ENCODE results near the gene DNAJC16.

Gene DNAJC16

GRCh38 chr1:15540186-15540585 lies 13.5 kb downstream of the DNAJC16 start:
- Mint-ChIP-seq H3K4me1 (ENCODE audit: low read depth) (no peaks in the 10 kb centered on the region), H3K9me3 (no peaks in the 10 kb centered on the region), H3K36me3 (ENCODE audit: low read depth) (peaks cover 42% of the 10 kb centered on the region), H3K27me3 (ENCODE audit: low read depth) (no peaks in the 10 kb centered on the region), H3K4me3 (no peak overlapping the region), H3K27ac (no peak overlapping the region)
- no peak for DNase-seq (ENCODE audit: low spot score)

- no peaks in the 10 kb centered on the region for H3K4me1 Mint-ChIP-seq (ENCODE audit: low read depth)
- no peak overlapping the region for H3K27ac Mint-ChIP-seq
- no peak for DNase-seq (ENCODE audit: low spot score)
- no peaks in the 10 kb centered on the region for H3K27me3 Mint-ChIP-seq (ENCODE audit: low read depth)
- peaks cover 45% of the 10 kb centered on the region for H3K36me3 Mint-ChIP-seq (ENCODE audit: low read depth)
- no peak overlapping the region for H3K4me3 Mint-ChIP-seq
- H3K9me3 Mint-ChIP-seq = no peaks in the 10 kb centered on the region
Measured at GRCh38 chr1:15541231-15541792, 14.7 kb downstream of the DNAJC16 start.

GRCh38 chr1:15542388-15543250 lies 16.0 kb downstream of the DNAJC16 start:
- Mint-ChIP-seq H3K36me3 (ENCODE audit: low read depth) (peaks cover 39% of the 10 kb centered on the region), H3K4me3 (no peak overlapping the region), H3K27ac (no peak overlapping the region), H3K4me1 (ENCODE audit: low read depth) (no peaks in the 10 kb centered on the region), H3K27me3 (ENCODE audit: low read depth) (no peaks in the 10 kb centered on the region), H3K9me3 (no peaks in the 10 kb centered on the region)
- DNase-seq (ENCODE audit: low spot score) = no peak

GRCh38 chr1:15543251-15543588 lies 16.6 kb downstream of the DNAJC16 start:
- Mint-ChIP-seq H3K27ac (no peak overlapping the region), H3K4me1 (ENCODE audit: low read depth) (no peaks in the 10 kb centered on the region), H3K27me3 (ENCODE audit: low read depth) (no peaks in the 10 kb centered on the region), H3K36me3 (ENCODE audit: low read depth) (peaks cover 41% of the 10 kb centered on the region), H3K4me3 (no peak overlapping the region), H3K9me3 (no peaks in the 10 kb centered on the region)
- no peak for DNase-seq (ENCODE audit: low spot score)

- H3K27me3 Mint-ChIP-seq (ENCODE audit: low read depth) = no peaks in the 10 kb centered on the region
- H3K27ac Mint-ChIP-seq = no peak overlapping the region
- peaks cover 39% of the 10 kb centered on the region for H3K36me3 Mint-ChIP-seq (ENCODE audit: low read depth)
- DNase-seq (ENCODE audit: low spot score) = no peak
- no peak overlapping the region for H3K4me3 Mint-ChIP-seq
- no peaks in the 10 kb centered on the region for H3K9me3 Mint-ChIP-seq
- no peaks in the 10 kb centered on the region for H3K4me1 Mint-ChIP-seq (ENCODE audit: low read depth)
Measured at GRCh38 chr1:15543589-15544568, 17.2 kb downstream of the DNAJC16 start.

GRCh38 chr1:15546641-15547040 lies 20.0 kb downstream of the DNAJC16 start:
- H3K27me3 Mint-ChIP-seq (ENCODE audit: low read depth) = no peaks in the 10 kb centered on the region
- H3K4me3 Mint-ChIP-seq = no peak overlapping the region
- H3K4me1 Mint-ChIP-seq (ENCODE audit: low read depth) = peaks cover 1% of the 10 kb centered on the region
- H3K36me3 Mint-ChIP-seq (ENCODE audit: low read depth) = peaks cover 39% of the 10 kb centered on the region
- no peak for DNase-seq (ENCODE audit: low spot score)
- H3K9me3 Mint-ChIP-seq = no peaks in the 10 kb centered on the region
- H3K27ac Mint-ChIP-seq = no peak overlapping the region

GRCh38 chr1:15550573-15550972 lies 23.9 kb downstream of the DNAJC16 start:
- DNase-seq (ENCODE audit: low spot score) = no peak
- Mint-ChIP-seq H3K9me3 (no peaks in the 10 kb centered on the region), H3K36me3 (ENCODE audit: low read depth) (peaks cover 21% of the 10 kb centered on the region), H3K4me3 (no peak overlapping the region), H3K27ac (no peak overlapping the region), H3K27me3 (ENCODE audit: low read depth) (no peaks in the 10 kb centered on the region), H3K4me1 (ENCODE audit: low read depth) (peaks cover 1% of the 10 kb centered on the region)

- Mint-ChIP-seq H3K27ac (no peak overlapping the region), H3K9me3 (no peaks in the 10 kb centered on the region), H3K27me3 (ENCODE audit: low read depth) (no peaks in the 10 kb centered on the region), H3K4me1 (ENCODE audit: low read depth) (no peaks in the 10 kb centered on the region), H3K36me3 (ENCODE audit: low read depth) (peaks cover 13% of the 10 kb centered on the region), H3K4me3 (no peak overlapping the region)
- DNase-seq (ENCODE audit: low spot score) = no peak
Measured at GRCh38 chr1:15557008-15557407, 30.4 kb downstream of the DNAJC16 start.

- Mint-ChIP-seq H3K27ac (no peak overlapping the region), H3K4me1 (ENCODE audit: low read depth) (no peaks in the 10 kb centered on the region), H3K9me3 (no peaks in the 10 kb centered on the region)
Measured at GRCh38 chr1:15557594-15557993, 30.9 kb downstream of the DNAJC16 start.

GRCh38 chr1:15558516-15558915 lies 31.9 kb downstream of the DNAJC16 start:
- Mint-ChIP-seq H3K27me3 (ENCODE audit: low read depth) (no peaks in the 10 kb centered on the region), H3K9me3 (no peaks in the 10 kb centered on the region), H3K27ac (no peak overlapping the region), H3K4me1 (ENCODE audit: low read depth) (no peaks in the 10 kb centered on the region), H3K36me3 (ENCODE audit: low read depth) (peaks cover 21% of the 10 kb centered on the region), H3K4me3 (no peak overlapping the region)
- DNase-seq (ENCODE audit: low spot score) = no peak

More at GRCh38 chr1:15557594-15557993, 30.9 kb downstream of the DNAJC16 start:
- DNase-seq (ENCODE audit: low spot score) = no peak
- Mint-ChIP-seq H3K36me3 (ENCODE audit: low read depth) (peaks cover 17% of the 10 kb centered on the region), H3K4me3 (no peak overlapping the region), H3K27me3 (ENCODE audit: low read depth) (no peaks in the 10 kb centered on the region)

GRCh38 chr1:15559189-15559810 lies 32.7 kb downstream of the DNAJC16 start:
- H3K4me1 Mint-ChIP-seq (ENCODE audit: low read depth) = no peaks in the 10 kb centered on the region
- no peaks in the 10 kb centered on the region for H3K27me3 Mint-ChIP-seq (ENCODE audit: low read depth)
- no peaks in the 10 kb centered on the region for H3K9me3 Mint-ChIP-seq
- H3K36me3 Mint-ChIP-seq (ENCODE audit: low read depth) = peaks cover 27% of the 10 kb centered on the region
- H3K4me3 Mint-ChIP-seq = no peak overlapping the region
- H3K27ac Mint-ChIP-seq = no peak overlapping the region
- no peak for DNase-seq (ENCODE audit: low spot score)

GRCh38 chr1:15568387-15569073 lies 41.9 kb downstream of the DNAJC16 start:
- Mint-ChIP-seq H3K9me3 (no peaks in the 10 kb centered on the region), H3K36me3 (ENCODE audit: low read depth) (peaks cover 43% of the 10 kb centered on the region), H3K4me3 (no peak overlapping the region), H3K4me1 (ENCODE audit: low read depth) (peaks cover 1% of the 10 kb centered on the region), H3K27ac (no peak overlapping the region), H3K27me3 (ENCODE audit: low read depth) (no peaks in the 10 kb centered on the region)
- no peak for DNase-seq (ENCODE audit: low spot score)

GRCh38 chr1:15570861-15571260 lies 44.2 kb downstream of the DNAJC16 start:
- Mint-ChIP-seq H3K36me3 (ENCODE audit: low read depth) (peaks cover 34% of the 10 kb centered on the region), H3K27me3 (ENCODE audit: low read depth) (no peaks in the 10 kb centered on the region), H3K4me1 (ENCODE audit: low read depth) (peaks cover 1% of the 10 kb centered on the region), H3K9me3 (no peaks in the 10 kb centered on the region), H3K27ac (no peak overlapping the region), H3K4me3 (no peak overlapping the region)
- DNase-seq (ENCODE audit: low spot score) = no peak

Data from T-helper 2 cell treated with Interferon-gamma antibody and Interleukin-4, amounts not matched to agents 5 μg/mL and 100 μg/mL, for 36 hours (primary cell).